ENCODE data around the gene IDH3G. TPM values are rescaled to one million over a fixed set of nuclear protein-coding genes. Genes with fewer than 3 reads are reported as not detected.
A peak's percentile ranks its signal among the peaks of the same experiment; 100 is the strongest.

Gene IDH3G
- total RNA-seq, 1 experiment from 2014 or later: 52.0 TPM

DNA sequence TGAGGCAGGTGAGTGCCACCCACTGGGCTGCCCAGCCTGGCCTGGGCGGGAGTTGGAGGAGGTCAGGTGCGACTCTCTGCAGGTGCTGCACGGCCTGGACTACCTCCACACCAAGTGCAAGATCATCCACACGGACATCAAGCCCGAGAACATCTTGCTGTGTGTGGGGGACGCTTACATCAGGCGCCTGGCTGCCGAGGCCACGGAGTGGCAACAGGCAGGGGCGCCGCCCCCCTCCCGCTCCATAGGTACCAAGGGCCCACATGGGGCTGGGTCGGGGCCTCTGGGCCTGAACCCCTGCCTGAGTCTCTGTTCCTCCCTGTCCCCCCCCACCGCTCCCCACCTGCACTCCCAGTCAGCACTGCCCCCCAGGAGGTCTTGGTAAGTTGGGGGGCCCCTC, 11.3 kb downstream of the IDH3G start:
- no peak overlapping the region for H3K4me3 ChIP-seq (ENCODE audit: low read depth, low read length, poor library complexity, severe bottlenecking)
- no peaks in the 10 kb centered on the region for H3K4me1 ChIP-seq (ENCODE audit: insufficient read depth, low read length, poor library complexity, severe bottlenecking)
- no peak overlapping the region for H3K27ac ChIP-seq (ENCODE audit: low read depth, low read length, poor library complexity, severe bottlenecking)
- CTCF ChIA-PET: no interaction called here
- no peak for DNase-seq (ENCODE audit: low spot score)
- TF ChIP-seq, protein P1, sequence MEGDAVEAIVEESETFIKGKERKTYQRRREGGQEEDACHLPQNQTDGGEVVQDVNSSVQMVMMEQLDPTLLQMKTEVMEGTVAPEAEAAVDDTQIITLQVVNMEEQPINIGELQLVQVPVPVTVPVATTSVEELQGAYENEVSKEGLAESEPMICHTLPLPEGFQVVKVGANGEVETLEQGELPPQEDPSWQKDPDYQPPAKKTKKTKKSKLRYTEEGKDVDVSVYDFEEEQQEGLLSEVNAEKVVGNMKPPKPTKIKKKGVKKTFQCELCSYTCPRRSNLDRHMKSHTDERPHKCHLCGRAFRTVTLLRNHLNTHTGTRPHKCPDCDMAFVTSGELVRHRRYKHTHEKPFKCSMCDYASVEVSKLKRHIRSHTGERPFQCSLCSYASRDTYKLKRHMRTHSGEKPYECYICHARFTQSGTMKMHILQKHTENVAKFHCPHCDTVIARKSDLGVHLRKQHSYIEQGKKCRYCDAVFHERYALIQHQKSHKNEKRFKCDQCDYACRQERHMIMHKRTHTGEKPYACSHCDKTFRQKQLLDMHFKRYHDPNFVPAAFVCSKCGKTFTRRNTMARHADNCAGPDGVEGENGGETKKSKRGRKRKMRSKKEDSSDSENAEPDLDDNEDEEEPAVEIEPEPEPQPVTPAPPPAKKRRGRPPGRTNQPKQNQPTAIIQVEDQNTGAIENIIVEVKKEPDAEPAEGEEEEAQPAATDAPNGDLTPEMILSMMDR (conservative IDR thresholded peaks at IDR 0.05; ENCODE audit: low read depth, low read length): no peak
- no peak for TF ChIP-seq EZH2 (IDR thresholded peaks at IDR 0.05; ENCODE audit: borderline replicate concordance, low read depth, low read length, poor library complexity, severe bottlenecking)
- H3K27me3 ChIP-seq (replicated peaks; ENCODE audit: insufficient read depth, low read depth, low read length, poor library complexity): no peaks in the 10 kb centered on the region
- no peaks in the 10 kb centered on the region for H3K36me3 ChIP-seq (ENCODE audit: insufficient read depth, low read length, poor library complexity, severe bottlenecking)
- POLR2A ChIA-PET (ENCODE audit: low non-redundant PET): no interaction called here
- BruUV-seq (replicated peaks): no TSS peak
- no peaks in the 10 kb centered on the region for H3K9me3 ChIP-seq (ENCODE audit: low read depth, low read length, poor library complexity, severe bottlenecking)
- intact Hi-C loops (cut with micrococcal nuclease; ENCODE audit: unreplicated experiment): no loop called here

DNA sequence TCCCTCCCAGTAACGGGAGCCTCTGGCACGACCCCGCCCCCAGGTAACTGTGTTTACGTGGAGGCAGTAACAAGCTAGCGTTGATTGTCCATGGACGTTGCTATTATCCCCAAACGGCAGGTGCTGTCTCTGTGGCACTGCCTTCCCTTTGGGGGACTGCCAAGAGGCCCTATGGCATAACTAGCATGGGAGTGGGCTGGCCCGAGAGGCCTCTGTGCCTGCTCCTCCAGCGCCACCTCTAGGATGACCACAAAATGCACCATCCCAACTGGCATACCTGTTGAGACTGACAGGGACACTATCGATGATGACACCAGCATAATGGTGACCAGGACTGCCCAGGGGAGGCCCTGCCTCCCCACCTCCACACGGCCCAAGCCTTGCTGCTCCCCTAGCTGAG, 11.9 kb downstream of the IDH3G start:
- intact Hi-C loops (cut with micrococcal nuclease; ENCODE audit: unreplicated experiment): no loop called here
- Histone ChIP-seq H3K36me3 (ENCODE audit: insufficient read depth, low read length, poor library complexity, severe bottlenecking) (no peaks in the 10 kb centered on the region), H3K27ac (ENCODE audit: low read depth, low read length, poor library complexity, severe bottlenecking) (no peak overlapping the region), H3K4me1 (ENCODE audit: insufficient read depth, low read length, poor library complexity, severe bottlenecking) (no peaks in the 10 kb centered on the region), H3K9me3 (ENCODE audit: low read depth, low read length, poor library complexity, severe bottlenecking) (no peaks in the 10 kb centered on the region), H3K27me3 (replicated peaks; ENCODE audit: insufficient read depth, low read depth, low read length, poor library complexity) (no peaks in the 10 kb centered on the region), H3K4me3 (ENCODE audit: low read depth, low read length, poor library complexity, severe bottlenecking) (no peak overlapping the region)
- ChIA-PET POLR2A (ENCODE audit: low non-redundant PET) (no interaction called here), CTCF (no interaction called here)
- DNase-seq (ENCODE audit: low spot score): peak; percentile 14
- TF ChIP-seq EZH2 (IDR thresholded peaks at IDR 0.05; ENCODE audit: borderline replicate concordance, low read depth, low read length, poor library complexity, severe bottlenecking): no peak
- TF ChIP-seq, protein P1 (conservative IDR thresholded peaks at IDR 0.05; ENCODE audit: low read depth, low read length): peak; percentile 31; the same call in 1 of the 2 replicates
- BruUV-seq (replicated peaks): no TSS peak

DNA sequence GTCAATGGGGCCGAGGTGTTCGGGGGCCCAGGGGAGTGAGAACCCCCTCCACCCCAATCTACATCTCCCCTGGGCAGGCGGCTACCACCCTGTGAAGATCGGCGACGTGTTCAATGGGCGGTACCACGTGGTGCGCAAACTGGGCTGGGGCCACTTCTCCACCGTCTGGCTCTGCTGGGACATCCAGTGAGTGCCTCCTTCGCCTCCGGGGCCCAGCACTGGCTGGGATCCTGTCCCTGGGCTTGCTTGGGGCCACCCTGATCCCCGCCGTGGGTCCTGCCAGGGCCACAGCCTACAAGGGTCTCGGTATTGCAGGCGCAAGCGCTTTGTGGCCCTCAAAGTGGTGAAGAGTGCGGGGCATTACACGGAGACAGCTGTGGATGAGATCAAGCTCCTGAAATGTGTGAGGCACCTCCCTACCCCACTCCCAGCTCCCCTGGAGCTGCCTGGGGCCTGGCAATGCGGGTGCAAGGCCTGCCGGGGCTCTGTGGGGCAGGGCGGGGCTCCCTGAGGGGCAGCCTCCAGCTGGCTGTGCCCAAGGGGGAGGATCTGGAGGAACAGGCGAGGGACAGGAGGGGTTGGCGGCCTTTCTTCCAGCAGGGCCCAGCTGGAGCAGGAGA, 12.6 kb downstream of the IDH3G start:
- CTCF ChIA-PET: no interaction called here
- H3K27ac ChIP-seq (ENCODE audit: low read depth, low read length, poor library complexity, severe bottlenecking): no peak overlapping the region
- H3K4me3 ChIP-seq (ENCODE audit: low read depth, low read length, poor library complexity, severe bottlenecking): no peak overlapping the region
- H3K36me3 ChIP-seq (ENCODE audit: insufficient read depth, low read length, poor library complexity, severe bottlenecking): no peaks in the 10 kb centered on the region
- intact Hi-C loops (cut with micrococcal nuclease; ENCODE audit: unreplicated experiment): no loop called here
- TF ChIP-seq, protein P1 (conservative IDR thresholded peaks at IDR 0.05; ENCODE audit: low read depth, low read length): no peak
- TF ChIP-seq EZH2 (IDR thresholded peaks at IDR 0.05; ENCODE audit: borderline replicate concordance, low read depth, low read length, poor library complexity, severe bottlenecking): no peak
- no peak for DNase-seq (ENCODE audit: low spot score)
- BruUV-seq (replicated peaks): no TSS peak
- POLR2A ChIA-PET (ENCODE audit: low non-redundant PET): no interaction called here
- no peaks in the 10 kb centered on the region for H3K9me3 ChIP-seq (ENCODE audit: low read depth, low read length, poor library complexity, severe bottlenecking)
- H3K4me1 ChIP-seq (ENCODE audit: insufficient read depth, low read length, poor library complexity, severe bottlenecking): no peaks in the 10 kb centered on the region
- no peaks in the 10 kb centered on the region for H3K27me3 ChIP-seq (replicated peaks; ENCODE audit: insufficient read depth, low read depth, low read length, poor library complexity)
